ENCODE data around the gene ST7L.
"Not testable (repeated sequence)": the region's sequence is repeated elsewhere in the genome, so short reads cannot be mapped to it uniquely, and the experiment has no call there.

ST7L gene, protein sequence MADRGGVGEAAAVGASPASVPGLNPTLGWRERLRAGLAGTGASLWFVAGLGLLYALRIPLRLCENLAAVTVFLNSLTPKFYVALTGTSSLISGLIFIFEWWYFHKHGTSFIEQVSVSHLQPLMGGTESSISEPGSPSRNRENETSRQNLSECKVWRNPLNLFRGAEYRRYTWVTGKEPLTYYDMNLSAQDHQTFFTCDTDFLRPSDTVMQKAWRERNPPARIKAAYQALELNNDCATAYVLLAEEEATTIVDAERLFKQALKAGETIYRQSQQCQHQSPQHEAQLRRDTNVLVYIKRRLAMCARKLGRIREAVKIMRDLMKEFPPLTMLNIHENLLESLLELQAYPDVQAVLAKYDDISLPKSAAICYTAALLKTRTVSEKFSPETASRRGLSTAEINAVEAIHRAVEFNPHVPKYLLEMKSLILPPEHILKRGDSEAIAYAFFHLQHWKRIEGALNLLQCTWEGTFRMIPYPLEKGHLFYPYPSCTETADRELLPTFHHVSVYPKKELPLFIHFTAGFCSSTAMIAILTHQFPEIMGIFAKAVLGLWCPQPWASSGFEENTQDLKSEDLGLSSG

DNA sequence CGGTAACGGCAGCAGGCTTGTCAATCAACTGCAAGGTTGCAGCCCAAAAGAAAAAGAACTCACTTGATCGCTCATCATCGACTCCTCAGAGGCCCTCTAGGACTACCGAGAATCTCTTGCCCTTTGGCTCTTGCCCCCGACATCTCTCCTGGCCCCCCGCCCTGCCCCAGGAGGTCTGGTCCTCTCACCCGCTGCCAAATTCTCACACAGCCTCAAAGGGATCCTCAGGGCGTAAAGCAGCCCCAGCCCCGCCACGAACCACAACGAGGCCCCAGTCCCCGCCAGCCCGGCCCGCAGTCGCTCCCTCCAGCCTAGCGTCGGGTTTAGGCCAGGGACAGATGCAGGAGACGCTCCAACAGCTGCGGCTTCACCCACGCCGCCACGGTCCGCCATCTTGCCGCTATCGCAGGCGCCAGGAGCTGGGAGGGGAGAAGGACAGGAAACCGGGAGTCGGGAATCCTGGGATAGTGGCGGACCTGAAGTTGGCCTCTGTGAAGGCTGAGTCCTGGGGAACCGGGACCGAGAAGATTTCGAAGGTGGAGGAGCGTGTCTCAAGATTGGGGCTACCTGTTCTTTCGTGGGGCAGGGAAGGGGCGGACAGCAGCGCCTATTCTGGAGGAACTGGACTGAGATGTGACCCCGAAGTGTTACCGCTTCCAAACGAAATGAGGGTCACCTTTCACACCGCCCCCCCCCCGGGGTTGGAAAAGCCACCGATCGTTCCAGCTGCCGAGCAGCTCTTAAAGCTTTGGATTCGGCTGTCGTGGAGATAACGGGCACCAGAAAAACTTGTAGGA lies at the start of gene ST7L:
Gene ST7L (minus strand): TSS at position 421 of the 797 bp plus-strand sequence. CDS start 28 bp downstream, at position 393.
- peak; percentile 67 for DNase-seq

DNA sequence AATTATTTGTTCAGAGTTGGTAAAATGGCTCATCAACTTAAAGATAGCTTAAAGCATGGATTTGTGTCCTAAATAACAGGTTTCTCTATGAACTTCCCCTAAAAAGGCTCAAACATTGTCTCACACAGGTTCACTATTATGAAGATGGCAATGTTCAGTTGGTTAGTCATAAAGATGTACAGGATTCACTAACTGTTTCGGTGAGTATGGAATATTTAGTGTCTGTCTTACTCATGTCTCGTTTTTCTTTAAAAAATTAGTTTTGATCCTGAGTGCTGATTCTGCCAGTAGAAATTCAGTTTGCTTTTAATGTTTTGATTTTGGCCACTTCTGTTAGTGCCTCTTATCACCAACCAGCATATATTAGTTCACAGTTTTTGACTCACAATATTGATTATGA lies 48.0 kb upstream of the ST7L start:
- peak; percentile 64 for DNase-seq

DNA sequence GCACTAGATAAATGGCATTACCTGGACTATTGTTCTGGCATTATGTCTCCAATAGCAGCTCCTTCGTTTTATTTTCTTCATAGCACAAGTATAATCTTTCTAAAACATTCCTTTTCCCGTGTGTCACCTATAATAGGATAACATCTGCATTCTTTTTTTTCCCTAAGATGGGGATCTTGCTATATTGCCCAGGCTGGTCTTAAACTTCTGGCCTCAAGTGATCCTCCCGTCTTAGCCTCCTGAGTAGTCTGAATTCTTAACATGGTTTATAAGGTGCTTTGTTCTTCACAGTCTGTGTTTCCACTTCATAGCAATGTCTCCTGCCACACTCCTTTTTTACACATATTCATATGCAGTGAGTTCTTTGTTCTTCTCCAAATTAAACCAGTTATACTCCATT lies 46.9 kb upstream of the ST7L start:
- no peak for DNase-seq

DNA sequence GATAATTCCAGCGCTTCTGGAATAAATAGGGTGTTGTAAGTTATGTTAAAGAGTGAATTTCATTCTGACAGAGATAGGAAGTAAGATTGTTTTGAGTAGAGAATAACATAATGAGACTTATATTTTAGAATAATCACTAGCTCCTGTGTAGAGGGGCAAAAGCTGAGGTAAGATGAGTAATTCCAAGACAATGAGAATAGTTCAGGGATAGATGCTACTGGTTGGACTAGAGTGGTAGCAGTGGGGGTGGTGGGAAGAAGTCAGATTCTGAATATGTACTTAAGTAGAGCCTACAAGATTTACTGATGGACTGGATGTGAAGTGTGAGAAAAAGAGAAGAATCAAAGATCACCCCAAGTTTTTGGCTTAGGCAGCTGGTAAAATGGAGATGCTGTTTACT lies 32.3 kb upstream of the ST7L start:
- peak; percentile 11 for DNase-seq

DNA sequence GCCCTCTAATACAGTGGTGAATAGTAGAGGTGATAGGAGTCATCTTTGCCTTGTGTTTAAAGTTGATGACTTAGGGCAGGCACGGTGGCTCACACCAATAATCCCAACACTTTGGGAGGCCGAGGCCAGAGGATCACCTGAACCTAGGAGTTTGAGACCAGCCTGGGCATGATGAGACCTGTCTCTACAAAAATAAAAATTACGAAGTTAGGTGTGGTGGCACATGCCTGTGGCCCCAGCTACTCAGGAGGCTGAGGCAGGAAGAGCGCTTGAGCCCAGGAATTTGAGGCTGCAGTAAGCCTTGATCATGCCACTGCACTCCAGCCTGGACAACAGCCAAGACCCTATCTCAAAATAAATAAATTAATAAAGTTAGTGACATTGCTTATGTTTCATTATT lies 27.3 kb upstream of the ST7L start:
- no peak for DNase-seq

DNA sequence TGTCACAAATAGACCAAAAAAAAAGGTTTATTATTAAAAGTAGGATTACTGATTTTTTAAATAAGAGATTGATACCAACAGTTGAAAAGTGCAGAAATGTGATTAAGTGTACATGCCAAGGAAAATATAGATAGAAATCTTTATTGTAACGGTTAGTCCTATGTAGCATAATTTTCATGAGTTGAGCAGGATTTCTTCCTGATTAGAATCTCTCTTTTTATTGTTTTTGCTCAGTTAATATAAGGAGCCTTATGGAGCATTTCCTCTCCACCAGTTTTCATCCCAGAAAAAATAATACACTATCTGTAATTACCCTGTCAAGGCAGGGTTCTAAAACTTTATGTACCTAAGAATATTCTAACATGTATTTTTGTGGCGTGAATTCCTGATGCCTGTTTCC lies 24.1 kb upstream of the ST7L start:
- DNase-seq, result no peak

DNA sequence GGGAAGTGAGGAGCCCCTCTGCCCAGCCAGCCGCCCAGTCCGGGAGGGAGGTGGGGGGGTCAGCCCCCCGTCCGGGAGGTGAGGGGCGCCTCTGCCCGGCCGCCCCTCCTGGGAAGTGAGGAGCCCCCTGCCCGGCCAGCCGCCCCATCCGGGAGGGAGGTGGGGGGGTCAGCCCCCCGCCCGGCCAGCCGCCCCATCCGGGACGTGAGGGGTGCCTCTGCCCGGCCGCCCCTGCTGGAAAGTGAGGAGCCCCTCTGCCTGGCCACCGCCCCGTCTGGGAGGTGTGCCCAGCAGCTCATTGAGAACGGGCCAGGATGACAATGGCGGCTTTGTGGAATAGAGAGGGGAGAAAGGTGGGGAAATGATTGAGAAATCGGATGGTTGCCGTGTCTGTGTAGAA lies 21.5 kb upstream of the ST7L start:
- not testable (repeated sequence) for DNase-seq

DNA sequence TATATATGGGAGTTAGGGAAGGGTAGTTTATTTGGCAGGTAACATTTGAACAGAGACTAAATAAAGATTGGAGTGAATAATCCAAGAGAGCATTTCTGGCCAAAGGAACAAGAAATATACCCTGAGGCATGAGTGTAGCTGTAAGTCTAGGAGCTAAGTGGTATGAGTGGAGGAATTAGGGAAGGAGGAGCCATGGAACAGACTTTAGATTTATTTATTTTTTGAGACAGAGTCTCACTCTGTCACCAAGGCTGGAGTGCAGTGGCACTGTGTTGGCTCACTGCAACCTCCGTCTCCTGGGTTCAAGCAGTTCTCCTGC lies 19.1 kb upstream of the ST7L start:
- no peak for DNase-seq

DNA sequence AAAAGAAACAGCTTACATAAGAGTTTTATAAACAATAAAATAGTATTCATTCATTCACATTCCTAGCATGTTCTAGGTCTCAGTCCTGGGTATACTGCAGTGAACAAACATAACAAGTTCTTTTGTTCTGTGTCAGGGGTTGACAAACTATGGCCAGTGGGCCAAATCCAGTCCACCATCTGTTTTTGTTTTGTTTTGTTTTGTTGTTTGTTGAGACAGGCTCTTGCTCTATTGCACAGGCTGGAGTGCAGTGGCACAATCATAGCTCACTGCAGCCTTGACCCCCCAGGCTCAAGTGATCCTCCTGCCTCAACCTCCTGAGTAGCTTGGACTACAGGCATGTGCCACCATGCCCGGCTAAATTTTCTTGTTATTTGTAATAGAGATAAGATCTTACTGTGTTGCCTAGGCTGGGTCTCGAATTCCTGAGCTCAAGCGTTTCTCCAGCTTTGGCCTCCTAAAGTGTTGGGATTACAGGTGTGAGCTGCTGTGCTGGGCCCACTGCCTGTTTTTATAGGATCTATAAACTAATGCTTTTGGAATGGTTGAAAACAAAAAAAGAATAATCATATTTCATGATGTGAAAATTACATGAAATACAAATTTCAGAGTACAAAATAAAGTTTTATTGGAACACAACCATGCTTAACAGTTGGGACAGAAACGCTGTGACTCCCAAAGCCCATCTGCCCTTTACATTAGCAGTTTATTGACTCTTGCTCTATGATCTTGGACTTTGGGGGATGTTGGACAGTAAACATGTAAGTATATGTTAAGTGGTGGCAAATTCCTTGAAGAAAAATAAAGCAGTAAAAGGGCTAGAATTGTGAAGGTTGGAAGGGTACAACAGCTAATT lies 18.5 kb upstream of the ST7L start:
- no peak for DNase-seq

DNA sequence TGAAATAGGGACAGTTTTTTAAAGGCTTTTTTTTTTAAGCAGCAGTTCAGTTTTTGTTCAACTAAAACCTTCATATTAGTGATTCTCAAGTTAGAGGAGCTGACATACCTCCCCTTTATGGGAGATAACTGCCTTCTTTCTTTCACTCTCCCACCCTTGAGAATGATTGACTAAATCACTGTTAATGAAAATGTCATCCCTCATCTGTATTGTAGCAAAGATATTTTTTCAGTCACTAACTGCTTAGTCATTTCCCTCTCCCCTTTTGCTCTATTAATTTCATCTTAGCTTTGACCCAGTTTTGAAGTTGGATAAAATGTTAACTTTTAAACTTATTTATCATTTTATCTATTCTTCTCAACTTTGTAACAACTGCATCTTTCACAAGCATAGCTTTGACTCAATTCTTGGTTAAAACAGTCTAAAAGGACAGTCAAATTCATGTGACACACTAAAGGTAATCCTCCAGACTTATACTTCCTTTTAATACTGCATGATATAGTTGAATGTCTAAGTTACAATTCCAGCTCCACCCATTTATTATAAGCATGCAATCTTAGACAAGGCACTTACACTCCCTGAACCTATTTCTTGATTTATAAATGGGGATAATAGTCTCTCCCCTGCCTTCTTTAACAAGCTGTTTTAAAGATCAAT lies 17.8 kb upstream of the ST7L start:
- DNase-seq, result peak; percentile 29

DNA sequence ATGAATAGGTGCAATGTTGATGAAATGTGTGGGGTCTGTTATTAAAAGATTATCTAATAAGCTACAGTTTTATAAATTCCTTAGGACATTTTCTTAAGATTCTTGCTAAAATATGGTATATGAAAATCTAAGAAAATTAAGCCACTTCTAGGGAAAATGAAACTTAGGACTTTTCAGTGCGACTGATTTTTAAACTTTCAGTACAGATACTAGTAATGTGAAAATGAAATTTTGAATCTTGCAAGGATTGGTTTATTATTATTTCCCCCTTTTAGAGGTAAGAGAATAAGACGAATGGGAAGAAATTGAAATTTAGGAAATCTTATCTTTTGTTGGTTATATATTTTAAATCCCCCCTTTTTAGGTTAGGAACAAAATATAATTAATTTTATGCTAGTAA lies 17.1 kb upstream of the ST7L start:
- DNase-seq, result no peak

DNA sequence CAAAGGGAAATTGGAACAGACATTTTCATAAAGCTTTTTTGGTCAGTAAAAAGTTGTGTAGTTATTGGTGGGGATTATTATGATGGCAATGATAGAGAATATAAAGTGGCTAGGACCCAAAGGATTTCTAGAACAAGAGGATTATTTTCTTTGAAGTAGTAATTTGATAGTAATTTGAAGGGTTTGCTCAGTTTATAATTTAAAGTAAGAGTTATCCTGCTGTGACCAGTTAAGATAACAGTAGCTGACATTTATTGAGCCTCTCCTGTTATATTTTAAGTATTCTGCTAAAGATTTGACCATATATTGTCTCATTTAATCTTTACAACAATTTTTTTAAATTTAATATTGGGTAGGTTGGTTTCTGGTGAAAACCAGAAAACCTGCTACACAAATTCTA lies 15.4 kb upstream of the ST7L start:
- no peak for DNase-seq

DNA sequence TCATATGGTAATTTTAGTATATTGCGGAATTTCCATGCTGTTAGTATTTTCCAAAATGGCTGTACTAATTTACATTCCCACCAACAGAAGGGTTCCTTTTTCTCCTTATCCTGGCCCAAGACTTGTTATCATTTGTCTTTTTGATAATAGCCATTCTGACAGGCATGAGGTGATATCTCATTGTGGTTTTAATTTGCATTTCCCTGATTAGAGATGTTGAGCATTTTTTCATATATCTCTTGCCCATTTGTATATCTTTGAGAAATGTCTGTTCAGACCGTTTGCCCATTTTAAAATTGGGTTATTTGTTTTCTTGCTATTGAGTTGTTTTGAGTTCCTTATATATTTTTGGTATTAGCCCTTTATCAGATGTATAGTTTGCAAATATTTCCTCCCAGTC lies 14.7 kb upstream of the ST7L start:
- no peak for DNase-seq

DNA sequence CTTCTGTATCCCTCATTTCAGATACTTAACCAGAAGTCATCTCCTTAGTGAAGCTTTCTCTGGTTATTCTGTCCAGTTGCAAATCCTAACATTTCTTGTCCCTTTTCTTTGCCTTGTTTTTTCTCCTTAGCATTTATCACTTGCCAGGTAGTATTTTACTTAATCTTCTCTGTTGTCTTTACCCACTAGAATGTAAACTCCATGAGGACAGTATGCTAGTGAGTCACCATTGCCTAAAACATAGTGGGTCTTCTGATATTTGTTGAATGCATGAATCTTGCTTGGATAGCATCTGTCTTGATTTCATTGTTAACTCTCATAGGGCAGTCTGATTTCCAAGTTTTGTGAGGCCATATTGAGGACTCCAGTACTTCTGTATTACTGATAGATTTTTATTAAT lies 10.3 kb upstream of the ST7L start:
- DNase-seq, result no peak

DNA sequence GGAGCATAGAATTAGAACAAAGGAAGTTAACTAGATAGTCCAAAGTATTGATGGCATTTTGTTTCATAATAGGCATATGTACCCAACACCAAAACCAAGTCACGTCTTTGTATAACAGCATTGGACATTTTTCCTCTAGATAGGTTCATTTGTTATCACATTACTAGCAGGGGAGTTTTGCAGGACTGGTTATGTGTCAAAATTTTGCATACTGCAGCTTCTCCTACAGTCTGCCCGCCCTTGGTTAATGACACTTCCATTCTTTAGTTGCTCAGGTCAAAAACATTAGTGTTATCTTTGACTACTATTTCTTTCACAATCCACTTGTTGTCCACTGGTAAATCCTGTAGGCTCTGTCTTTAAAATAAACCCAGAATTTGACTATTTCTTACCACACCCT lies 9.6 kb upstream of the ST7L start:
- DNase-seq, result no peak

DNA sequence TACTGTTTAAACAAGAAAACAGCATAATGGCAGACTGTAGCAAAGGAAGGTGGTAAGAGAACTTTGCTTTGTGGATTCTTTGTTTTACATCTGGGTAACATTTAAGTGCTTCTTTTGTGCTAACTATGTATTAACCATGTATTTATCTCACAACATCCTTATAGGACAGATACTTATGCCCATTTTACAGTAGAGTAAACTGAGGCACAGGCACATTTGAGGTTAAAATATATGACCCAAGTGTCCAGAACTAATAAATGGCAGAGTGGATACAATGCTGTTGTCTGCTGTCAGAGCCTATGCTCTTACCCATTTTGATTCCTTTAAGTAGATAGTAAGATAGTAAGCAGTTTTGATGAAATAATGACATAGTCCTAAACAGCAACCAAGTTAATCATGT lies 7.9 kb upstream of the ST7L start:
- DNase-seq, result no peak

DNA sequence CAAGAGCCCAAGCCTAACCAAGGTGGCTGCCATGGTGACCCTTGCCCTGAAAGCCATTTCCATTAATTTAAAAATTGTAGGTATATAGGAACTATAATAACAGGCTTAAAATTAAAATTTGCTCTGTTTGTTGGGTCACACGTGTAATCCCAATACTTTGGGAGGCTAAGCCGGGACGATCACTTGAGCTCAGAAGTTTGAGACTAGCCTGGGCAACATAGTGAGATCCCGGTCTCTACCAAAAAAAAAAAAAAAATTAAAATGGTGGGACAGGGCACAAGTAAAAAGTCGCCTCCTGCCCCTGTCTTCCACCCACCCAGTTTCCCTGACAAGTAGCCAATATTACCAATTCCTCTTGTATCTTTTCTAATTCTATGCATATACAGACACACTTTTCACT lies 7.3 kb upstream of the ST7L start:
- no peak for DNase-seq

DNA sequence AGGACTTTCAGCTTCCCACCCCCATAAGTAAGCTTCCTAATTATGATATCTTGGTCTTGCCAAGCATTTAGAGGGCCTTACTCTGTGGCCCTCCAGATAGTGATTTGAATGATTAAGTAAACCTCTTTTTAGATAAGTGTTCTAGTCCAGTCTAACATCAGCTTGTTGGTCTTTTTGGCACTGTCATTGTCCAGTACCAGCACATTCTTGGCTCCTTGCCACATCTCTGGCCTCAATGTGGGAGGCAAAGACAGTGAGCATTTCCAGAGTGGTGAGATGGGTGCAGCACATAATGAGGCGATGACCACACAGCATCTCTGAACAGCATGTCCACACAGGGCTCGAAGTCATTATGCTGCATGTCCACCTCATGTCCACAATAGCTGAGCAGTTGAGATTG lies 6.8 kb upstream of the ST7L start:
- no peak for DNase-seq

DNA sequence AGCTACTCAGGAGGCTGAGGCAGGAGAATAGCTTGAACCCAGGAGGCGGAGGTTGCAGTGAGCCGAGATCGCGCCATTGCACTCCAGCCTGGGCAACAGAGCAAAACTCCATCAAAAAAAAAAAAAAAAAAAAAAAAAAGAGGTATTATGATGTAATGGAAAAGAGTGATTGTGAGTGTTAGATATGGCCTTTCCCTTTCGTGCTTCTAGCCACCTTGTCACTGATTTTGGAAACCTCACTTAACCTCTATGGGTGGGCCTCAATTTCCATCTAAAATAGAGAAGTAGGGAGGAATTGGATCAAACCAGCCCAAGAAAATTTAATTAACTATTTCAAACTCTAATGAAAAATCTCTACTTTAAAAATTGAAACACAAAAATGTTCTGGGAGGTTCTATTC lies 5.6 kb upstream of the ST7L start:
- not testable (repeated sequence) for DNase-seq

DNA sequence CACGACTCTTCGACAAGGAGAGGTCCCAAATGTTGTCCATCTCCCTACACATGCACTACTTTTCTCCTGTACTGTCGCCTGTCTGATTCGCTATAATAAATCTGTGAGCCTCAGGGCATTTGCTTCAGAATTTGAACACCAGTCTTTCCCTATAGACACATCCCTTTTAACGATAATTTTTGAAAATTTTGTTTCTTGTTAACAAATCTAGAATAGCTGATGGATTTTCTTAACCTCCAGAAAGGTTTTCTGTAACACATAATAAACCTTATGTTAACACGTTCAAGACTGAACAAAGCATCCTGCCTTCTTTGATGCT lies 1.4 kb upstream of the ST7L start:
- DNase-seq, result no peak

DNA sequence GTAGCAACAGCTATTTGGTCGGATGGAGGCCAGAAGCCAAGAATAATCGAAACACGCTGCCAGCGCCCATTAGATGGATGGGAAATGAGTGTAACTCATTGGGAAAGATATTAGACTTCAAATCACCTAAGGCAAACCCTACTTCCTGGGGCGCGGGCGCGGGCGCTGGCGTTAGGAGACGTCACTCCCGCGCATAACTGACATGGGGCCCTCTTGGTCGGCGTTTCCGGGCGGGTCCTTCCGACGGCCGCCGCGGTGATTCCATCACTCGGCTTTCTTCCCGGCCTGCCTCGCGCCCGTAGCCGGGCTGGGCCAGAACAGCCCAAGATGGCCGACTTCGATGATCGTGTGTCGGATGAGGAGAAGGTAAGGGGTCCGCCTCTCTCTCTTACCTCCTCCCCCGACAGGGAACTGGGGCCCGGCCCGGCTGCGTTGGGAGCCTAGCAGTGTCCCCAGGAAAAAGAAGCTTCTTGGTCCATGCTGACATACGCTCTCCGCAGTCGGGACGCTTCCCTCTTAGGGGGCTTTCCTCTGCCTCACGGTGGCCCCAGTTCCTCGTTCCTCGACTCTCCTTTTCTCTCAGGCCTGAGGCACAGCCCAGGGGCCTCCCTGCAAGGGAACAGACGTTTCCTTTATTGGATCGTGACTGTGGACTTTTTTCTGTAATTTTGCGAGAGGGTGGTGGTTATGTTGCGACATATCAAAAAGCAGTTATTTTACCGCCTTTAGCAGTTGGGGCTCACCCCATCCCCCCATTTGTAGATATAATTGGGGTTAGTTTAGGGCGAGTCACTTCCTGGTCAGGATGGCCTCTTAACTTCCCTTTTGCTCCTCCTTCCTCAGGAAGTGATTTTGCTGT lies 806 bp upstream of the ST7L start, which contains the start of gene CAPZA1:
Gene CAPZA1 (plus strand): TSS at position 315 of the 859 bp plus-strand sequence. CDS start 13 bp downstream, at position 328.
- DNase-seq, result peak; percentile 96
